ENCODE measurements around the gene VAMP5. TPM values are rescaled to one million over a fixed set of nuclear protein-coding genes. Genes with fewer than 3 reads are reported as not detected.

Gene VAMP5
- total and polyA plus RNA-seq, 2 of the 8 experiments (the other 6 are each of a cell fraction or from before 2014, with no cell fraction given), result 4.7 to 14.2 TPM

- no peak for TF ChIP-seq SUZ12 (IDR thresholded peaks at IDR 0.05; ENCODE audit: low read length)
- no peak for TF ChIP-seq JUND (IDR thresholded peaks at IDR 0.05; ENCODE audit: low read length)
- no peak for TF ChIP-seq SP1 (IDR thresholded peaks at IDR 0.05; ENCODE audit: low read depth, low read length)
- TF ChIP-seq RFX5 (IDR thresholded peaks at IDR 0.05; ENCODE audit: borderline replicate concordance, low read depth, low read length), result no peak
- no peak for TF ChIP-seq HDAC2 (IDR thresholded peaks at IDR 0.05; ENCODE audit: borderline replicate concordance in 1 of 2, low read depth in 2 of 2, low read length in 2 of 2)
- no peak for TF ChIP-seq NANOG (IDR thresholded peaks at IDR 0.05; ENCODE audit: insufficient read depth, low read depth, low read length, poor library complexity, severe bottlenecking)
- no peak for TF ChIP-seq SRF (IDR thresholded peaks at IDR 0.05; ENCODE audit: low read depth, low read length)
Observed at GRCh38 chr2:85564144-85564563, 20.1 kb upstream of the VAMP5 start (continued).

Data from H1 (cell line).